H1 (cell line): Measurements from ENCODE around the gene JAKMIP3.

Experiments
- CEBPB ChIP-seq: IDR thresholded peaks from 2 replicates; pipeline ENCODE4 v1.6.1; 2012; ENCODE audit warnings: low read depth, low read length
- CTCF ChIP-seq, 3 experiments: IDR thresholded peaks; 1 replicate in 2 of 3; 2 replicates in 1 of 3; pipeline versions ENCODE4 v1.5.1 to v1.6.1; 2011; ENCODE audit warnings: low read length in 3 of 3, mild to moderate bottlenecking in 3 of 3, inconsistent platforms in 2 of 3, low read depth in 1 of 3, moderate library complexity in 1 of 3; ENCODE audit not compliant: insufficient read depth in 1 of 3; ENCODE audit errors: control extremely low read depth in 1 of 3
- JUN ChIP-seq: IDR thresholded peaks from 2 replicates; pipeline ENCODE4 v1.6.1; 2011; ENCODE audit warnings: low read depth, mild to moderate bottlenecking, improper control_type of control experiment, low read length
- KDM5A ChIP-seq: fragments of 200-600 bp; IDR thresholded peaks from 2 replicates; pipeline ENCODE4 v1.7.1; 2012; ENCODE audit warnings: mild to moderate bottlenecking, low read length, inconsistent platforms, mixed read lengths
- POLR2AphosphoS5 ChIP-seq: IDR thresholded peaks from 2 replicates; pipeline ENCODE4 v1.6.1; 2011; ENCODE audit warnings: low read depth, low read length
- SIRT6 ChIP-seq: IDR thresholded peaks from one replicate; pipeline ENCODE4 v1.7.1; 2012; ENCODE audit warnings: low read length, inconsistent platforms
- USF2 ChIP-seq: IDR thresholded peaks from 2 replicates; pipeline ENCODE4 v1.6.1; 2011; ENCODE audit warnings: low read length, improper control_type of control experiment

- TF ChIP-seq CTCF (IDR thresholded peaks at IDR 0.05; ENCODE audit: control extremely low read depth in 1 of 3, insufficient read depth in 1 of 3, low read depth in 1 of 3, low read length in 3 of 3): no peak
- TF ChIP-seq USF2: no peak
- TF ChIP-seq SIRT6: no peak
- no peak for TF ChIP-seq JUN
- no peak for TF ChIP-seq POLR2AphosphoS5
- no peak for TF ChIP-seq KDM5A
- no peak for TF ChIP-seq CEBPB
Measured at GRCh38 chr10:132036887-132037675, 28.7 kb upstream of the JAKMIP3 start.
